Esophagus squamous epithelium (tissue), 4 donors: Measurements from ENCODE around the gene CHST14.

Experiments used
- CTCF ChIP-seq, 6 experiments: fragments of 450-650 bp in 4 of 6; fragments of 200-600 bp in 2 of 6; sonication (generic) in 2 of 6; IDR thresholded peaks; one replicate each; pipeline ENCODE4 v1.5.1; 2016 to 2019; ENCODE audit warnings: antibody characterized with exemption in 6 of 6, mild to moderate bottlenecking in 4 of 6, moderate library complexity in 4 of 6
- POLR2A ChIP-seq, 4 donors: fragments of 450-650 bp; IDR thresholded peaks; one replicate each; pipeline ENCODE4 v1.6.1; 2017; ENCODE audit warnings: antibody characterized with exemption in 4 of 4, mild to moderate bottlenecking in 4 of 4, moderate library complexity in 3 of 4

- TF ChIP-seq CTCF (IDR thresholded peaks at IDR 0.05) (no peak), POLR2A (IDR thresholded peaks at IDR 0.05) (no peak)
Measured at GRCh38 chr15:40458495-40459371, 12.1 kb upstream of the CHST14 start.
